HEK293 (cell line): Measurements from ENCODE around the gene TIAM2.

Experiments used
- BCL11B ChIP-seq: fragments of 450-650 bp; formaldehyde crosslinking; IDR thresholded peaks from 2 replicates; pipeline ENCODE4 v1.5.1; 2016; ENCODE audit warnings: low read depth, missing biosample characterization, missing genetic modification characterization
- GLI2 ChIP-seq: fragments of 450-650 bp; formaldehyde crosslinking; IDR thresholded peaks from 2 replicates; pipeline ENCODE4; 2017; ENCODE audit warnings: missing biosample characterization, missing genetic modification characterization, low read depth, borderline replicate concordance
- SP2 ChIP-seq: fragments of 450-650 bp; formaldehyde crosslinking; IDR thresholded peaks from 2 replicates; pipeline ENCODE4 v1.5.1; 2016; ENCODE audit warnings: missing biosample characterization, missing genetic modification characterization
- YY1 ChIP-seq: fragments of 450-650 bp; formaldehyde crosslinking; IDR thresholded peaks from 2 replicates; pipeline ENCODE4 v1.5.1; 2018; ENCODE audit warnings: missing biosample characterization, missing genetic modification characterization
- YY2 ChIP-seq: fragments of 450-650 bp; formaldehyde crosslinking; IDR thresholded peaks from 2 replicates; pipeline ENCODE4 v1.5.1; 2016; ENCODE audit warnings: missing biosample characterization, missing genetic modification characterization
- ZNF114 ChIP-seq: fragments of 450-650 bp; formaldehyde crosslinking; IDR thresholded peaks from 2 replicates; pipeline ENCODE4 v1.5.0; 2017; ENCODE audit warnings: missing biosample characterization, missing genetic modification characterization
- ZNF302 ChIP-seq: fragments of 450-650 bp; formaldehyde crosslinking; IDR thresholded peaks from 2 replicates; pipeline ENCODE4 v1.5.1; 2016; ENCODE audit warnings: missing biosample characterization, missing genetic modification characterization, low read depth
- ZNF530 ChIP-seq: fragments of 450-650 bp; formaldehyde crosslinking; IDR thresholded peaks from 2 replicates; pipeline ENCODE4 v1.5.1; 2016; ENCODE audit warnings: low read depth, missing biosample characterization, missing genetic modification characterization
- ZNF623 ChIP-seq: fragments of 450-650 bp; formaldehyde crosslinking; IDR thresholded peaks from 2 replicates; pipeline ENCODE4 v1.5.1; 2016; ENCODE audit warnings: missing biosample characterization, missing genetic modification characterization
- ZNF658 ChIP-seq: fragments of 450-650 bp; formaldehyde crosslinking; IDR thresholded peaks from 2 replicates; pipeline ENCODE4; 2016; ENCODE audit warnings: missing biosample characterization, missing genetic modification characterization
- ZNF670 ChIP-seq: fragments of 450-650 bp; formaldehyde crosslinking; IDR thresholded peaks from 2 replicates; pipeline ENCODE4 v1.5.1; 2016; ENCODE audit warnings: missing biosample characterization, missing genetic modification characterization, low read depth
- TF ChIP-seq, protein P1 (sequence below): fragments of 450-650 bp; formaldehyde crosslinking; IDR thresholded peaks from 2 replicates; pipeline ENCODE4 v1.5.1; 2016; ENCODE audit warnings: missing biosample characterization, missing genetic modification characterization

GRCh38 chr6:155194399-155194798 is 199.3 kb downstream of the TIAM2 start:
- TF ChIP-seq ZNF302 (tag by site-specific recombination) (no peak), ZNF530 (tag by site-specific recombination) (no peak), YY1 (tag by site-specific recombination) (no peak), YY2 (tag by site-specific recombination) (no peak), ZNF623 (tag by site-specific recombination) (no peak), ZNF658 (tag by site-specific recombination) (no peak), SP2 (tag by site-specific recombination) (no peak), BCL11B (tag by site-specific recombination) (no peak), ZNF670 (no peak), GLI2 (tag by site-specific recombination) (no peak), ZNF114 (tag by site-specific recombination) (no peak)
- TF ChIP-seq, protein P1, sequence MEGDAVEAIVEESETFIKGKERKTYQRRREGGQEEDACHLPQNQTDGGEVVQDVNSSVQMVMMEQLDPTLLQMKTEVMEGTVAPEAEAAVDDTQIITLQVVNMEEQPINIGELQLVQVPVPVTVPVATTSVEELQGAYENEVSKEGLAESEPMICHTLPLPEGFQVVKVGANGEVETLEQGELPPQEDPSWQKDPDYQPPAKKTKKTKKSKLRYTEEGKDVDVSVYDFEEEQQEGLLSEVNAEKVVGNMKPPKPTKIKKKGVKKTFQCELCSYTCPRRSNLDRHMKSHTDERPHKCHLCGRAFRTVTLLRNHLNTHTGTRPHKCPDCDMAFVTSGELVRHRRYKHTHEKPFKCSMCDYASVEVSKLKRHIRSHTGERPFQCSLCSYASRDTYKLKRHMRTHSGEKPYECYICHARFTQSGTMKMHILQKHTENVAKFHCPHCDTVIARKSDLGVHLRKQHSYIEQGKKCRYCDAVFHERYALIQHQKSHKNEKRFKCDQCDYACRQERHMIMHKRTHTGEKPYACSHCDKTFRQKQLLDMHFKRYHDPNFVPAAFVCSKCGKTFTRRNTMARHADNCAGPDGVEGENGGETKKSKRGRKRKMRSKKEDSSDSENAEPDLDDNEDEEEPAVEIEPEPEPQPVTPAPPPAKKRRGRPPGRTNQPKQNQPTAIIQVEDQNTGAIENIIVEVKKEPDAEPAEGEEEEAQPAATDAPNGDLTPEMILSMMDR (tag by site-specific recombination) = no peak
